ENCODE measurements around the gene IPO11. TPM values are rescaled to one million over a fixed set of nuclear protein-coding genes. Genes with fewer than 3 reads are reported as not detected.
"Not testable (repeated sequence)": the region's sequence is repeated elsewhere in the genome, so short reads cannot be mapped to it uniquely, and the experiment has no call there.

IPO11 gene
- total RNA-seq, 1 donor from 2014 or later = 28.3 TPM

DNA sequence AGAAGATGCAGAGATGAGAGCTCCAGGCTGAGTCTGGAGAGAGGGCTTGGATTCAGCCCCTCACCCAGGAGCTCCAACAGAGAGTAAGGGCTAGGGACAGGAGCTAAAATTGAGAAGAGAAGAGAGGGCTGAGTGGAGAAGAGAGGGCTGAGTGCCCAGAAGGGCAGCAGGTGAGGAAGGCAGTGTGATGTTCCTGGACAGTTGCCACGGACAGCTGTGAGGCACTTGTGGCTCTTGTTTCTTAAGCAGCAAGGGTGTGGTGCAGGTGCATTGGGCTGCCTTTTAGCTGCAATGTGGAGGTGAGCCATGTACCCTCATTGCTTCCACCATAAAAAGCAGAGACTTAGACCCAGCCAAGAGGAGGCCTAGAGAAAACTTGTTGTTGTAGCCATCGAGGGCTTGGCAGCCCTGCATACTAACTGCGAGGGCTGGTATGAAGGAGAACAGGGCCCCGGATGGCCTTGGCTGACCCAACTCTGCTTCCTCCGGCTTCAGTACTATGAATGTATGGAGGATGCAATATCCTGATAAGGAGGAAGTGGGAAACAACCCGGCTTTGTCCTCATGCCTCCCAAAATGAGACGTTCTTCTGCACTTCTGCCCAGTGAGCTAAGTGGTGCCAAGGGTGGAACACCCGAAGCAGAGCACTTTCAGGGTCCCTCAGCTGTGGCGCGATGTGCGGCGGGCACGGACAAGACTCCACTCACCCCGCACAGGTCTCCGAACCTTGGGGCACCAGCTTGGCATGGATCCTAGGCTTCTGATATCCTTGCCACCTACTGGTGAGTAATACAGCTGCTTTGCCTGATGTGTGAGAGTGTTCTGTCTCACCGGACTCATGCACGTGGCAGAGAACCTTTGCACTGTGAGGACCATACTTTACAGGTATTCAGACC is 231.2 kb downstream of the IPO11 start:
- no peak for DNase-seq (ENCODE audit: low spot score)

GRCh38 chr5:62645223-62645622 is 232.7 kb downstream of the IPO11 start:
- DNase-seq (ENCODE audit: low spot score) = no peak

GRCh38 chr5:62647241-62647640 is 234.7 kb downstream of the IPO11 start:
- no peak for DNase-seq (ENCODE audit: low spot score)

- DNase-seq (ENCODE audit: low spot score) = no peak
Measured at GRCh38 chr5:62649025-62649424, 236.5 kb downstream of the IPO11 start.

DNA sequence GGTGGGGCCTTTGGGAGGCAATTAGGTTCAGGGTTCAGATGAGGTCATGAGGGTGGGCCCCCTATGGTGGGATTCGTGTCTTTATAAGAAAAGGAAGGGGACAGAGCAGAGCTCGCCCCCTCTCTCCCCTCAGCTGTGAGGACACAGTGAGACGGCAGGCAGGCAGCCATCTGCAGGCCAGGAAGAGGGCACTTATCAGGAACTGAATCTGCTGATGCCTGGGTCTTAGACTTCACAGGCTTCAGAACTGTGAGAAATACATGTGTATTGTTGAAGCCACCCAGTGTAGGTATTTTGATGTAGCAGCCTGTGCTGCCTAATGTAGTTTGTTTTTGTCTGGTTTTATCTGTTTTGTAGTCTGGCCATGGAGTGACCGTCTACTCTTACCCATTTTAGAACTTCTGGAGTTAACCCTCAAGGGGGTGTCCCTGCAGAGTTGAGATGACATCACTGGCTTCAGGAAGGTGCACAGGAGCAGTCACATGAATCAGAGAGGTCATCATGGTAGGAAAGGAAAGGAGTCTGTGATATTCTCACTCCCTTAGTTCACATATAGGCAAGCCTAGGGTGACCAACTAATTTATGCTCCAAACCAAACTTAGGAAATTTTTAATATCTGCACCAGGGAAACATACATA is 237.0 kb downstream of the IPO11 start:
- DNase-seq (ENCODE audit: low spot score) = no peak

DNA sequence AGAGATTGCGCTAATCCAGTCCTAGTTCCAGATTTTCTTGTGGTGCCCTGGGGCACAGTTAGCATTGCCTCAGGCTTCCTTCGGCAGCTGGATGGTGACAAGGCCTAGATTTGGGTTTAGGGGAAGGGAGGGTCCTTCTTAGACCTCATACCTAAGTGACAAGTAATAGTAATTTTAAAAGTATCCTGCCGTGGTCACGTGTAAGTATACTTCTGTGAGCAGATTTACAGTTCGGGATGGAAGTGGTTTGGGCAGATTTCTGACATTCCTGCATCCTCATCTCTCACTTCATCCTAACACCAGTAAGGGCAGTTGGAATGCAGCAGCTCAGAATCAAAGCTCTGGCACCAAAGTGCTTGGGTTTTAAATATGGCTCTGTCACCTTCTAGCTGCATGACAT is 237.6 kb downstream of the IPO11 start:
- DNase-seq (ENCODE audit: low spot score) = no peak

DNA sequence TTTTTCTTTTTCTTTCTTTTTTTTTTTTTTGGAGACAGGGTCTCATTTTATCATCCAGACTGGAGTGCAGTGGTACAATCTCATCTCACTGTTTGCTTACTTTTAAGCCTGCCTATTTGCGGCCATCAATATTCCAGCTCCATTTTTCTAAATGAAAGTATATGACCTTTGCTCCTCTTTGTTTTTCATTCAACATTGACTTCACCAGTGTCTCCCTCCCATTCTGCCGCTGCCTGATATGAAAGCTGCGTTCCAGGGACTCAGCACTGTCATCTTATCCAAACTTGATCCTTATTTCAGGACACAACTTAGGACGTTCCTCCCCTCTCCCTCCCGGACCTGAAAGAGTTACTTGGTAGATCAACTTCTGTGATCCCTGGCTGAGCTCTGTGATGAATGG is 239.7 kb downstream of the IPO11 start:
- no peak for DNase-seq (ENCODE audit: low spot score)

GRCh38 chr5:62653001-62653863 is 240.7 kb downstream of the IPO11 start:
- no peak for DNase-seq (ENCODE audit: low spot score)

GRCh38 chr5:62653864-62654575 is 241.5 kb downstream of the IPO11 start:
- DNase-seq (ENCODE audit: low spot score) = no peak

DNA sequence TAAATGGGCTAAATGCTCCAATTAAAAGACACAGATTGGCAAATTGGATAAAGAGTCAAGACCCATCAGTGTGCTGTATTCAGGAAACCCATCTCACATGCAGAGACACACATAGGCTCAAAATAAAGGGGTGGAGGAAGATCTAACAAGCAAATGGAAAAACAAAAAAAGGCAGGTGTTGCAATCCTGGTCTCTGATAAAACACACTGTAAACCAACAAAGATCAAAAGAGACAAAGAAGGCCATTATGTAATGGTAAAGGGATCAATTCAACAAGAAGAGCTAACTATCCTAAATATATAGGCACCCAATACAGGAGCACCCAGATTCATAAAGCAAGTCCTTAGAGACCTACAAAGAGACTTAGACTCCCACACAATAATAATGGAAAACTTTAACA is 245.2 kb downstream of the IPO11 start:
- DNase-seq (ENCODE audit: low spot score) = not testable (repeated sequence)

DNA sequence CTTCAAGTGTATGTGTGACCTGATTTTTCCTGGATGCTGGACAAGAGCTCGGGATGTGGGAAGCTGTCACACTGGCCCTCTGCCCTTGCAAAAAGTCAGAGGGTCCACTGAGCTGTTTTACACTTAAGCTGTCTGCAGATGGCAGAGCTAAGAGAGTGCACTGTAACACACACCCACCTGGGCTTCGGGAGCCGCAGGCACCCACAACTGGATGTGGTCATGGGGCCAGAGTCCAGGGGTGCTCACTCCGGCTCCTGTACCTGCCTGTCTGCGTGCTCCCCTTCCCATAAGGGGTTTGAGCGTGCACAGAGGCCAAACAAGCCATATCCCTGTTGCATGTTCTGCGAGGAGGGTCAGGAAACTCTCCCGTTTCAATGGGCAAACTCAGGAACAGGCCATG is 248.6 kb downstream of the IPO11 start:
- no peak for DNase-seq (ENCODE audit: low spot score)

GRCh38 chr5:62662521-62662920 is 250.0 kb downstream of the IPO11 start:
- no peak for DNase-seq (ENCODE audit: low spot score)

DNA sequence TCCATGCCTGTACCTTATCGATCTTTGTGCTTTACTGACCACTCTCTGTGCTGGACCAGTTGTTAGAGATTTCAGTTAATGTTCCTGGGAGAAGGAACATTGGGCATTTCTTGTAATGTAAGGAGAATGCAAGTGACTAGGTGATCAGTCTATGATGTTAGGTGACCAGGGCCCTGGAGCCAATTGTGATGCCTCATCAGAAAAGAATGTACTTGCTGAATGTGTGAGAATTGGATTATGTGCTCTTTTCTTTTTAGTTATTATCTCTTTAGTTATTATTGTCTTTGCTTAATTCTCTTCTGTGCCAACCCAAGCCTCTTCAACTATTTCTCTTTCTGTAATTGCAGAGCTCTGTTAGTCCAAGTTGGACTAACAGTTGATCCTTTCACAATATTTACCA is 258.9 kb downstream of the IPO11 start:
- no peak for DNase-seq (ENCODE audit: low spot score)

GRCh38 chr5:62676596-62676995 is 264.0 kb downstream of the IPO11 start:
- DNase-seq (ENCODE audit: low spot score) = not testable (repeated sequence)

Other genes starting within 250 kb of the IPO11 start
- gene KIF2A, start 106.6 kb upstream of the IPO11 start, total RNA-seq = 31.1 TPM
- 16.2 TPM for gene DIMT1, start 8.9 kb upstream of the IPO11 start, total RNA-seq
- gene LRRC70, start 166.1 kb downstream of the IPO11 start, total RNA-seq = 1.0 TPM